Measurements from ENCODE around the gene YARS2. TPM values are rescaled to one million over a fixed set of nuclear protein-coding genes. Genes with fewer than 3 reads are reported as not detected.

The YARS2 gene
- total and polyA plus RNA-seq, 9 of the 15 experiments (the other 6 are each of a cell fraction or from before 2014, with no cell fraction given), result 15.2 to 40.9 (median 28.7) TPM

DNA sequence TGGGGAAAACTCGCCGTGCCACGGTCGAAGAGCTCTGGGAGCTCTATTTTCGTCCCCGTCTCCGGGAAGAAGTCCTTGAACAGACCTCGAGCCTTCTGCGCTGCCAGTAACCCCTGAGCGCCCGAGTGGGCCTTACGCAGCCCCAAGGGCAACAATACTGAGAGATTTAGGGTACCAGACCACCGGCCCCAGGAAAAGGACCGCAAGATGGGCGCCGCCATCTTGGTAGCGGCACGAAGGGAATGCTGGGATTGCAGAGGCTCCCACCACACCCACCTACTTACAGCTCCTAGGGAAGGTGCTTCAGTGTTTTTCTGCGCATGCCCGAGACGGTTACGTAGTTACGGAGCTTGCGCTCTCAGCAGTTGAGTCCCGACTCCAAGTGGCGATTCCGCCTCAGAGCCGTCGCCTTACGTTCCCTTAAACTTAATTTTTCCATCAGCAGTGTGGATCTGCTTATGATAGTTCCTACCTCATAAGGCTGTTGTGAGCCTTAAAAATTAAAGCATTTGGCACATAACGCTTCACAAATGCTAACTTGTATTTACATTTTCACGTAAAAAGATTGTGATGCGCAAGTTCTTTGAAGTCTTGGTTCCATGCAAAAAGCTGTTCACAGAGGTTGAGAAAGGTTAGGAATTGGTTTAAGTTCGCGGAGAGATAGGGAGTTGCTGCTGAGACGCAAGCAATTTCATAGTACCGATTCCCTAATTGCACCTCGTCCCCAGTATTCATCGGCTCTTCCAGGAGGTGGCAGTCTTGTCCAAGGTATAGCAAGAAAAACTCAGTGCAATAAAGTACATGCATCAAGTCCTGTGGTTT, at the start of gene YARS2 (continued):
- TF ChIP-seq, protein P1, sequence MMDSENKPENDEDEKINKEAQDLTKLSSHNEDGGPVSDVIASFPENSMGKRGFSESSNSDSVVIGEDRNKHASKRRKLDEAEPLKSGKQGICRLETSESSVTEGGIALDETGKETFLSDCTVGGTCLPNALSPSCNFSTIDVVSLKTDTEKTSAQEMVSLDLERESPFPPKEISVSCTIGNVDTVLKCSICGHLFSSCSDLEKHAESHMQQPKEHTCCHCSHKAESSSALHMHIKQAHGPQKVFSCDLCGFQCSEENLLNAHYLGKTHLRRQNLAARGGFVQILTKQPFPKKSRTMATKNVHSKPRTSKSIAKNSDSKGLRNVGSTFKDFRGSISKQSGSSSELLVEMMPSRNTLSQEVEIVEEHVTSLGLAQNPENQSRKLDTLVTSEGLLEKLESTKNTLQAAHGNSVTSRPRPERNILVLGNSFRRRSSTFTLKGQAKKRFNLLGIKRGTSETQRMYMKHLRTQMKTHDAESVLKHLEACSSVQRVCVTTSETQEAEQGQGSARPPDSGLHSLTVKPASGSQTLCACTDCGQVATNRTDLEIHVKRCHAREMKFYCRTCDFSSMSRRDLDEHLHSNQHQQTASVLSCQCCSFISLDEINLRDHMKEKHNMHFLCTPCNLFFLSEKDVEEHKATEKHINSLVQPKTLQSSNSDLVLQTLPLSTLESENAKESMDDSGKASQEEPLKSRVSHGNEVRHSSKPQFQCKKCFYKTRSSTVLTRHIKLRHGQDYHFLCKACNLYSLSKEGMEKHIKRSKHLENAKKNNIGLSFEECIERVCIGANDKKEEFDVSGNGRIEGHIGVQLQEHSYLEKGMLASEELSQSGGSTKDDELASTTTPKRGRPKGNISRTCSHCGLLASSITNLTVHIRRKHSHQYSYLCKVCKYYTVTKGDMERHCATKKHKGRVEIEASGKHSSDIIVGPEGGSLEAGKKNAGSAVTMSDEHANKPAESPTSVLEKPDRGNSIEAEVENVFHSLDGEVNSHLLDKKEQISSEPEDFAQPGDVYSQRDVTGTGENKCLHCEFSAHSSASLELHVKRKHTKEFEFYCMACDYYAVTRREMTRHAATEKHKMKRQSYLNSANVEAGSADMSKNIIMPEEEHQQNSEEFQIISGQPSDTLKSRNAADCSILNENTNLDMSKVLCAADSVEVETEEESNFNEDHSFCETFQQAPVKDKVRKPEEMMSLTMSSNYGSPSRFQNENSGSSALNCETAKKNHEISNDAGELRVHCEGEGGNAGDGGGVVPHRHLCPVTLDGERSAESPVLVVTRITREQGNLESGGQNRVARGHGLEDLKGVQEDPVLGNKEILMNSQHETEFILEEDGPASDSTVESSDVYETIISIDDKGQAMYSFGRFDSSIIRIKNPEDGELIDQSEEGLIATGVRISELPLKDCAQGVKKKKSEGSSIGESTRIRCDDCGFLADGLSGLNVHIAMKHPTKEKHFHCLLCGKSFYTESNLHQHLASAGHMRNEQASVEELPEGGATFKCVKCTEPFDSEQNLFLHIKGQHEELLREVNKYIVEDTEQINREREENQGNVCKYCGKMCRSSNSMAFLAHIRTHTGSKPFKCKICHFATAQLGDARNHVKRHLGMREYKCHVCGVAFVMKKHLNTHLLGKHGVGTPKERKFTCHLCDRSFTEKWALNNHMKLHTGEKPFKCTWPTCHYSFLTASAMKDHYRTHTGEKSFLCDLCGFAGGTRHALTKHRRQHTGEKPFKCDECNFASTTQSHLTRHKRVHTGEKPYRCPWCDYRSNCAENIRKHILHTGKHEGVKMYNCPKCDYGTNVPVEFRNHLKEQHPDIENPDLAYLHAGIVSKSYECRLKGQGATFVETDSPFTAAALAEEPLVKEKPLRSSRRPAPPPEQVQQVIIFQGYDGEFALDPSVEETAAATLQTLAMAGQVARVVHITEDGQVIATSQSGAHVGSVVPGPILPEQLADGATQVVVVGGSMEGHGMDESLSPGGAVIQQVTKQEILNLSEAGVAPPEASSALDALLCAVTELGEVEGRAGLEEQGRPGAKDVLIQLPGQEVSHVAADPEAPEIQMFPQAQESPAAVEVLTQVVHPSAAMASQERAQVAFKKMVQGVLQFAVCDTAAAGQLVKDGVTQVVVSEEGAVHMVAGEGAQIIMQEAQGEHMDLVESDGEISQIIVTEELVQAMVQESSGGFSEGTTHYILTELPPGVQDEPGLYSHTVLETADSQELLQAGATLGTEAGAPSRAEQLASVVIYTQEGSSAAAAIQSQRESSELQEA (IDR thresholded peaks at IDR 0.05; ENCODE audit: low read depth), result no peak
- TF ChIP-seq TBP (optimal IDR thresholded peaks at IDR 0.05; ENCODE audit: low read depth, low read length), result peak; percentile 90
- TF ChIP-seq ZNF3 (CRISPR knock-in tag; IDR thresholded peaks at IDR 0.05), result no peak
- peak; percentile 36 to 63; a peak in 1 of 4 replicates for TF ChIP-seq SIN3A (IDR thresholded peaks at IDR 0.05; ENCODE audit: borderline replicate concordance in 2 of 2, control insufficient read depth in 1 of 2, low read depth in 2 of 2, low read length in 2 of 2)
- TF ChIP-seq ADNP (tag; IDR thresholded peaks at IDR 0.05), result no peak
- no peak for TF ChIP-seq NFIX (CRISPR knock-in tag; IDR thresholded peaks at IDR 0.05; ENCODE audit: low read depth)
- no peak for TF ChIP-seq ZNF57 (CRISPR knock-in tag; IDR thresholded peaks at IDR 0.05)
- peak; percentile 58; the same call in 1 of the 2 replicates for TF ChIP-seq ZNF384 (IDR thresholded peaks at IDR 0.05; ENCODE audit: low read depth, low read length)
- TF ChIP-seq, protein P2, sequence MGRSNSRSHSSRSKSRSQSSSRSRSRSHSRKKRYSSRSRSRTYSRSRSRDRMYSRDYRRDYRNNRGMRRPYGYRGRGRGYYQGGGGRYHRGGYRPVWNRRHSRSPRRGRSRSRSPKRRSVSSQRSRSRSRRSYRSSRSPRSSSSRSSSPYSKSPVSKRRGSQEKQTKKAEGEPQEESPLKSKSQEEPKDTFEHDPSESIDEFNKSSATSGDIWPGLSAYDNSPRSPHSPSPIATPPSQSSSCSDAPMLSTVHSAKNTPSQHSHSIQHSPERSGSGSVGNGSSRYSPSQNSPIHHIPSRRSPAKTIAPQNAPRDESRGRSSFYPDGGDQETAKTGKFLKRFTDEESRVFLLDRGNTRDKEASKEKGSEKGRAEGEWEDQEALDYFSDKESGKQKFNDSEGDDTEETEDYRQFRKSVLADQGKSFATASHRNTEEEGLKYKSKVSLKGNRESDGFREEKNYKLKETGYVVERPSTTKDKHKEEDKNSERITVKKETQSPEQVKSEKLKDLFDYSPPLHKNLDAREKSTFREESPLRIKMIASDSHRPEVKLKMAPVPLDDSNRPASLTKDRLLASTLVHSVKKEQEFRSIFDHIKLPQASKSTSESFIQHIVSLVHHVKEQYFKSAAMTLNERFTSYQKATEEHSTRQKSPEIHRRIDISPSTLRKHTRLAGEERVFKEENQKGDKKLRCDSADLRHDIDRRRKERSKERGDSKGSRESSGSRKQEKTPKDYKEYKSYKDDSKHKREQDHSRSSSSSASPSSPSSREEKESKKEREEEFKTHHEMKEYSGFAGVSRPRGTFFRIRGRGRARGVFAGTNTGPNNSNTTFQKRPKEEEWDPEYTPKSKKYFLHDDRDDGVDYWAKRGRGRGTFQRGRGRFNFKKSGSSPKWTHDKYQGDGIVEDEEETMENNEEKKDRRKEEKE (IDR thresholded peaks at IDR 0.05; ENCODE audit: borderline replicate concordance in 1 of 2, control insufficient read depth in 1 of 2, low read depth in 2 of 2, low read length in 1 of 2), result no peak
- TF ChIP-seq GABPB2 (CRISPR knock-in tag; conservative IDR thresholded peaks at IDR 0.05), result no peak
- TF ChIP-seq, protein P3, sequence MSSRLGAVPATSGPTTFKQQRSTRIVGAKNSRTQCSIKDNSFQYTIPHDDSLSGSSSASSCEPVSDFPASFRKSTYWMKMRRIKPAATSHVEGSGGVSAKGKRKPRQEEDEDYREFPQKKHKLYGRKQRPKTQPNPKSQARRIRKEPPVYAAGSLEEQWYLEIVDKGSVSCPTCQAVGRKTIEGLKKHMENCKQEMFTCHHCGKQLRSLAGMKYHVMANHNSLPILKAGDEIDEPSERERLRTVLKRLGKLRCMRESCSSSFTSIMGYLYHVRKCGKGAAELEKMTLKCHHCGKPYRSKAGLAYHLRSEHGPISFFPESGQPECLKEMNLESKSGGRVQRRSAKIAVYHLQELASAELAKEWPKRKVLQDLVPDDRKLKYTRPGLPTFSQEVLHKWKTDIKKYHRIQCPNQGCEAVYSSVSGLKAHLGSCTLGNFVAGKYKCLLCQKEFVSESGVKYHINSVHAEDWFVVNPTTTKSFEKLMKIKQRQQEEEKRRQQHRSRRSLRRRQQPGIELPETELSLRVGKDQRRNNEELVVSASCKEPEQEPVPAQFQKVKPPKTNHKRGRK (tag; IDR thresholded peaks at IDR 0.05), result no peak
- TF ChIP-seq SRSF1 (IDR thresholded peaks at IDR 0.05; ENCODE audit: low read depth, low read length), result no peak
- TF ChIP-seq RBM22 (IDR thresholded peaks at IDR 0.05; ENCODE audit: low read depth, low read length, poor library complexity, severe bottlenecking), result no peak

Measured in K562 (cell line).